HepG2 (cell line): ENCODE measurements around the gene LZTFL1.

Experiments used
- AKNA ChIP-seq: sonication (generic); formaldehyde crosslinking; IDR thresholded peaks from 2 replicates; pipeline ENCODE4 v1.4.0; 2020; ENCODE audit warnings: missing genetic modification reagents, borderline replicate concordance
- BRD4 ChIP-seq: sonication (generic); formaldehyde crosslinking; IDR thresholded peaks from 2 replicates; pipeline ENCODE4 v1.4.0; 2020; ENCODE audit warnings: missing genetic modification reagents
- CTCF ChIP-seq: sonication (generic); formaldehyde crosslinking; IDR thresholded peaks from 2 replicates; pipeline ENCODE4 v1.5.0; 2020; ENCODE audit warnings: mild to moderate bottlenecking, missing genetic modification reagents, moderate library complexity
- ERF ChIP-seq: IDR thresholded peaks from 2 replicates; pipeline ENCODE4 v1.6.1; 2018; ENCODE audit warnings: missing biosample characterization, missing genetic modification reagents
- FOXM1 ChIP-seq: sonication (generic); formaldehyde crosslinking; IDR thresholded peaks from 2 replicates; pipeline ENCODE4 v1.5.0; 2020; ENCODE audit warnings: missing genetic modification reagents
- GLI4 ChIP-seq: sonication (generic); formaldehyde crosslinking; IDR thresholded peaks from 2 replicates; pipeline ENCODE4 v1.5.1; 2020; ENCODE audit warnings: missing genetic modification reagents, mild to moderate bottlenecking, moderate library complexity, borderline replicate concordance
- MYNN ChIP-seq: sonication (generic); formaldehyde crosslinking; IDR thresholded peaks from 2 replicates; pipeline ENCODE4 v1.4.0; 2020; ENCODE audit warnings: mild to moderate bottlenecking, low read depth, missing genetic modification reagents
- POGK ChIP-seq: sonication (generic); formaldehyde crosslinking; conservative IDR thresholded peaks from 2 replicates; pipeline ENCODE4 v1.8.0; 2022; ENCODE audit warnings: mild to moderate bottlenecking, moderate library complexity, missing genetic modification reagents
- ZNF607 ChIP-seq: sonication (generic); formaldehyde crosslinking; IDR thresholded peaks from 2 replicates; pipeline ENCODE4 v1.5.1; 2020; ENCODE audit warnings: missing genetic modification reagents, mild to moderate bottlenecking, borderline replicate concordance

- TF ChIP-seq POGK (CRISPR knock-in tag) (no peak), GLI4 (CRISPR knock-in tag) (no peak), CTCF (CRISPR knock-in tag) (no peak), MYNN (CRISPR knock-in tag) (no peak), ERF (CRISPR knock-in tag) (no peak), AKNA (CRISPR knock-in tag) (no peak), ZNF607 (CRISPR knock-in tag) (no peak), FOXM1 (CRISPR knock-in tag) (no peak), BRD4 (CRISPR knock-in tag) (no peak)
Measured at GRCh38 chr3:45868213-45868612, 26.3 kb upstream of the LZTFL1 start.
